GM23248 (cell line): ENCODE results near the gene MIB1. TPM values are rescaled to one million over a fixed set of nuclear protein-coding genes. Genes with fewer than 3 reads are reported as not detected.

Experiments
- DNase-seq: peaks from one replicate; pipeline ENCODE4 v3.0.0-alpha.2; 2015
- H2AFZ ChIP-seq: fragments of 200-600 bp; sonication (generic); 2 replicates; pipeline ENCODE4 v1.6.1; 2016; ENCODE audit warnings: antibody characterized with exemption
- H3F3A ChIP-seq: fragments of 200-600 bp; sonication (generic); 2 replicates; pipeline ENCODE4 v1.6.1; 2016; ENCODE audit warnings: mild to moderate bottlenecking, antibody characterized with exemption, mixed run types; ENCODE audit not compliant: insufficient read depth
- H3K27ac ChIP-seq: fragments of 200-600 bp; sonication (generic); 2 replicates; pipeline ENCODE4 v1.5.1; 2016; ENCODE audit warnings: mild to moderate bottlenecking
- H3K27me3 ChIP-seq: fragments of 200-600 bp; sonication (generic); replicated peaks from 2 replicates; pipeline ENCODE4 v1.6.1; 2016; ENCODE audit warnings: mild to moderate bottlenecking; ENCODE audit not compliant: insufficient read depth
- H3K36me3 ChIP-seq: fragments of 200-600 bp; sonication (generic); 2 replicates; pipeline ENCODE4 v1.6.1; 2016; ENCODE audit warnings: low read depth, mild to moderate bottlenecking
- H3K4me1 ChIP-seq: fragments of 200-600 bp; sonication (generic); 2 replicates; pipeline ENCODE4 v1.6.1; 2016; ENCODE audit warnings: mild to moderate bottlenecking; ENCODE audit not compliant: insufficient read depth
- H3K4me2 ChIP-seq: fragments of 200-600 bp; sonication (generic); one replicate; pipeline ENCODE4 v1.6.1; 2016; ENCODE audit warnings: mild to moderate bottlenecking; ENCODE audit not compliant: unreplicated experiment
- H3K4me3 ChIP-seq: fragments of 200-600 bp; sonication (generic); 2 replicates; pipeline ENCODE4 v1.5.1; 2016; ENCODE audit warnings: mild to moderate bottlenecking
- H3K79me2 ChIP-seq: fragments of 200-600 bp; sonication (generic); 2 replicates; pipeline ENCODE4 v1.6.1; 2016; ENCODE audit warnings: mild to moderate bottlenecking; ENCODE audit not compliant: insufficient read depth
- H3K9ac ChIP-seq: fragments of 200-600 bp; sonication (generic); 2 replicates; pipeline ENCODE4 v1.6.1; 2016; ENCODE audit warnings: mild to moderate bottlenecking
- H3K9me2 ChIP-seq: fragments of 200-600 bp; sonication (generic); 2 replicates; pipeline ENCODE4 v1.6.1; 2016; ENCODE audit warnings: mixed run types, mild to moderate bottlenecking, moderate library complexity; ENCODE audit not compliant: insufficient read depth
- H3K9me3 ChIP-seq: fragments of 200-600 bp; sonication (generic); one replicate; pipeline ENCODE4 v1.6.1; 2017; ENCODE audit warnings: low read depth
- H4K20me1 ChIP-seq: fragments of 200-600 bp; sonication (generic); 2 replicates; pipeline ENCODE4 v1.6.0; 2016; ENCODE audit not compliant: insufficient read depth
- EZH2 ChIP-seq: fragments of 200-600 bp; sonication (generic); IDR thresholded peaks from 2 replicates; pipeline ENCODE4 v1.6.1; 2018; ENCODE audit warnings: antibody characterized with exemption, mild to moderate bottlenecking; ENCODE audit not compliant: insufficient read depth, poor library complexity, severe bottlenecking
- EZH2phosphoT487 ChIP-seq: fragments of 200-600 bp; sonication (generic); IDR thresholded peaks from 2 replicates; pipeline ENCODE4 v1.6.1; 2018; ENCODE audit warnings: antibody characterized with exemption, moderate library complexity, mild to moderate bottlenecking, low read depth; ENCODE audit not compliant: insufficient read depth
- WGBS, 2 experiments: methylation state at CpG; one replicate each; pipeline ENCODE4 v1.1.6; 2015 to 2017; ENCODE audit warnings: low lambda C conversion rate in 2 of 2, low coverage in 1 of 2; ENCODE audit errors: missing lambda C conversion rate in 2 of 2; 5-methylcytosine and 5-hydroxymethylcytosine counted together
- in situ Hi-C: fragments of 300-500 bp; cut with MboI; formaldehyde crosslinking; loops from 2 replicates; pipeline ENCODE4 v1.15.0; 2020
- polyA plus RNA-seq: library from polyadenylated mRNA; unstranded; fragments of >200 nt; fragmentation: Nextera tagmentation; extraction: Ambion mirVana; gene quantifications from 2 replicates; pipeline ENCODE4 v1.2.1, GENCODE V29; 2016
- total RNA-seq: library from RNA; depleted of rRNA; stranded (reverse); fragments of >200 nt; shearing (Covaris generic); gene quantifications from 2 replicates; pipeline ENCODE4 v1.2.3, GENCODE V29; 2014

The MIB1 gene
- total and polyA plus RNA-seq, 2 experiments from 2014 or later, result 5.1 to 39.0 TPM

DNA sequence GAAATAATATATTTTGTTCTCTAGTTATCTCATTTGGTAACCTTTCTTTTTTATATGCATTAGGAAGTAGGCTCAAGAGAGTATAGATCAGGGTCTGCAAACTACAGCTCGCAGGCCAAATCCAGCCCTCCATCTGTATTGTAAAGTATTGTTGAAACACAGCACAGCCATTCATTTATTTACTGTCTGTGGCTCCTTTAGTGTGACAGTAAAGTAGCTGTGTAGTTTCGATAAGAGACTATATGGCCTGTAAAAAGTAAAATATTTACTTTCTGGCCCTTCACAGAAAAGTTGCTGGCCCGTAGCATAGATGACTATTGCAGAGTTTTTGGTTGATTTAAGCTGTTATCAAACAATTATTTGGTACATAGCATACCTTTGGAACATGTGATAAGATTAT lies 67.6 kb downstream of the MIB1 start:
- H3K4me3 ChIP-seq, result no peak overlapping the region
- peaks cover 7% of the 10 kb centered on the region for H3K4me1 ChIP-seq
- no peaks in the 10 kb centered on the region for H3K27me3 ChIP-seq
- no peak overlapping the region for H2AFZ ChIP-seq
- no peaks in the 10 kb centered on the region for H3K9me3 ChIP-seq
- no peaks in the 10 kb centered on the region for H3K9me2 ChIP-seq
- WGBS, 2 experiments, result 98 to 99% methylated on average over 3 of the region's 3 CpGs
- TF ChIP-seq EZH2, result no peak
- TF ChIP-seq EZH2phosphoT487, result no peak
- no peaks in the 10 kb centered on the region for H4K20me1 ChIP-seq
- no peak for DNase-seq
- in situ Hi-C loops, result no loop called here
- H3K9ac ChIP-seq, result no peak overlapping the region
- H3F3A ChIP-seq, result no peaks in the 10 kb centered on the region
- H3K36me3 ChIP-seq, result peaks cover 23% of the 10 kb centered on the region
- no peaks in the 10 kb centered on the region for H3K79me2 ChIP-seq
- no peak overlapping the region for H3K4me2 ChIP-seq
- H3K27ac ChIP-seq, result no peak overlapping the region

GRCh38 chr18:21809725-21810124 lies 69.1 kb downstream of the MIB1 start:
- in situ Hi-C loops, result no loop called here
- no peak overlapping the region for H3K27ac ChIP-seq
- no peaks in the 10 kb centered on the region for H3K4me1 ChIP-seq
- DNase-seq, result no peak
- no peaks in the 10 kb centered on the region for H3K9me3 ChIP-seq
- no peak overlapping the region for H2AFZ ChIP-seq
- H3K9ac ChIP-seq, result no peak overlapping the region
- H4K20me1 ChIP-seq, result no peaks in the 10 kb centered on the region
- no peaks in the 10 kb centered on the region for H3K9me2 ChIP-seq
- H3K27me3 ChIP-seq, result no peaks in the 10 kb centered on the region
- TF ChIP-seq EZH2phosphoT487 (no peak), EZH2 (no peak)
- no peak overlapping the region for H3K4me3 ChIP-seq
- WGBS, 2 experiments, result 96 to 100% methylated on average over 2 of the region's 2 CpGs
- H3F3A ChIP-seq, result no peaks in the 10 kb centered on the region
- no peaks in the 10 kb centered on the region for H3K79me2 ChIP-seq
- H3K4me2 ChIP-seq, result no peak overlapping the region
- H3K36me3 ChIP-seq, result peaks cover 23% of the 10 kb centered on the region

- Histone ChIP-seq H3K27ac (no peak overlapping the region), H3K4me1 (no peaks in the 10 kb centered on the region), H3K9me3 (no peaks in the 10 kb centered on the region), H3K27me3 (no peaks in the 10 kb centered on the region), H3F3A (no peaks in the 10 kb centered on the region), H3K36me3 (peaks cover 6% of the 10 kb centered on the region; the same call in 1 of the 2 replicates), H3K9me2 (no peaks in the 10 kb centered on the region), H2AFZ (no peak overlapping the region), H3K4me2 (no peak overlapping the region), H3K4me3 (no peak overlapping the region), H4K20me1 (no peaks in the 10 kb centered on the region), H3K79me2 (no peaks in the 10 kb centered on the region), H3K9ac (no peak overlapping the region)
- no peak for TF ChIP-seq EZH2
- no peak for TF ChIP-seq EZH2phosphoT487
- in situ Hi-C loops, result no loop called here
- 97 to 98% methylated on average over 2 of the region's 2 CpGs for WGBS, 2 experiments
- no peak for DNase-seq
These were observed 74.5 kb downstream of the MIB1 start for GRCh38 chr18:21815101-21815500.

GRCh38 chr18:21820033-21820810 lies 79.6 kb downstream of the MIB1 start:
- no peaks in the 10 kb centered on the region; the same call in 1 of the 2 replicates for H3K36me3 ChIP-seq
- WGBS, 2 experiments, result 87 to 88% methylated on average over 2 of the region's 2 CpGs
- H3K9ac ChIP-seq, result no peak overlapping the region
- TF ChIP-seq EZH2phosphoT487, result no peak
- no peak for TF ChIP-seq EZH2
- H3K4me1 ChIP-seq, result no peaks in the 10 kb centered on the region
- no peaks in the 10 kb centered on the region for H3K79me2 ChIP-seq
- no peak overlapping the region for H2AFZ ChIP-seq
- H3K9me3 ChIP-seq, result no peaks in the 10 kb centered on the region
- in situ Hi-C loops, result no loop called here
- peak; percentile 51 for DNase-seq
- H3K4me3 ChIP-seq, result no peak overlapping the region
- no peaks in the 10 kb centered on the region for H3K27me3 ChIP-seq
- H3K9me2 ChIP-seq, result no peaks in the 10 kb centered on the region
- H3K27ac ChIP-seq, result no peak overlapping the region
- peaks cover 2% of the 10 kb centered on the region; the same call in 1 of the 2 replicates for H3F3A ChIP-seq
- no peaks in the 10 kb centered on the region for H4K20me1 ChIP-seq
- no peak overlapping the region for H3K4me2 ChIP-seq
